ENCODE data around the gene CD44.

- TF ChIP-seq POLR2A (IDR thresholded peaks at IDR 0.05), result no peak
- TF ChIP-seq, protein P1, sequence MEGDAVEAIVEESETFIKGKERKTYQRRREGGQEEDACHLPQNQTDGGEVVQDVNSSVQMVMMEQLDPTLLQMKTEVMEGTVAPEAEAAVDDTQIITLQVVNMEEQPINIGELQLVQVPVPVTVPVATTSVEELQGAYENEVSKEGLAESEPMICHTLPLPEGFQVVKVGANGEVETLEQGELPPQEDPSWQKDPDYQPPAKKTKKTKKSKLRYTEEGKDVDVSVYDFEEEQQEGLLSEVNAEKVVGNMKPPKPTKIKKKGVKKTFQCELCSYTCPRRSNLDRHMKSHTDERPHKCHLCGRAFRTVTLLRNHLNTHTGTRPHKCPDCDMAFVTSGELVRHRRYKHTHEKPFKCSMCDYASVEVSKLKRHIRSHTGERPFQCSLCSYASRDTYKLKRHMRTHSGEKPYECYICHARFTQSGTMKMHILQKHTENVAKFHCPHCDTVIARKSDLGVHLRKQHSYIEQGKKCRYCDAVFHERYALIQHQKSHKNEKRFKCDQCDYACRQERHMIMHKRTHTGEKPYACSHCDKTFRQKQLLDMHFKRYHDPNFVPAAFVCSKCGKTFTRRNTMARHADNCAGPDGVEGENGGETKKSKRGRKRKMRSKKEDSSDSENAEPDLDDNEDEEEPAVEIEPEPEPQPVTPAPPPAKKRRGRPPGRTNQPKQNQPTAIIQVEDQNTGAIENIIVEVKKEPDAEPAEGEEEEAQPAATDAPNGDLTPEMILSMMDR (IDR thresholded peaks at IDR 0.05), result no peak
Observed at GRCh38 chr11:35231076-35231860, 92.3 kb downstream of the CD44 start.

Measured in lower leg skin (tissue), 3 donors.